ENCODE results near the gene TMEM182.

The TMEM182 gene

DNA sequence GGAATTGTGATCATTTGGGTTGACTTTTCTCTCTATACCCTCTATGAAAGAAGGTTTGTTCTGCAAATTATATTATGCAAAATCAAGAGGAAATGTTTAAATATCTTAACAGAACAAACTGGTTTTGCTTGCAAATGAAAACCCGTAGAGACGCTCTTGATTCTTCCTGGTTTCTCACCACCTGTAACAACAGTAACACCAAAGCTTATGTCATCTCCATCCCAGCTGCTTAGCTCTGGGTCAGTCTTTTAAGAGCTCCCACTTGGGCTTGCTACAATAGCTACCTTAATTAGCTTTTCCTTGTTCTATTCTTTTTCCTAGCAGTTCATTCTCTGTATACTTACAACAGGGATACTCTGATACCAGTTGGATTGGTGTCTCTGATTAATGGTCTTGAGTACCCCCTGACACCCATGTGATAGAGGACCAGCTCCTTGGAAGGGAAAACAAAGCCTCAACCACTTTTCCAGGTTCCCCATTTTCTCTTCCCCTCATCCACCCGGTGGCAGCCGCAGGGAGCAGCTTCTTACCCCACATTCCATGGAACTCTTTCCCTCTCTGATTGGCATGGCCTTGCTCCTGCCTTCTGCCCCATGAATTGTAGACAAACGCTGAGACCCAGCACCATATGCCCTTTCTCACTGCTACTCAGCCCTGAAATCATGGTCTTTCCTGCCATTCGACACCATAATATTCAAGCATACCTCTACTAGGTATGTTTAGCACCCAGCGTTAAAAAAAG, 27.7 kb downstream of the TMEM182 start:
- Histone ChIP-seq H3K4me3 (ENCODE audit: low read depth, low read length) (no peak overlapping the region), H3K27me3 (ENCODE audit: control insufficient read depth, insufficient read depth, low read length) (no peaks in the 10 kb centered on the region), H3K9me3 (ENCODE audit: control insufficient read depth, insufficient read depth, low read length) (no peaks in the 10 kb centered on the region), H3K36me3 (ENCODE audit: control insufficient read depth, insufficient read depth, low read length) (no peaks in the 10 kb centered on the region), H3K4me1 (ENCODE audit: control insufficient read depth, insufficient read depth, low read length) (peaks cover 2% of the 10 kb centered on the region), H3K9ac (ENCODE audit: low read depth, low read length) (no peak overlapping the region)

DNA sequence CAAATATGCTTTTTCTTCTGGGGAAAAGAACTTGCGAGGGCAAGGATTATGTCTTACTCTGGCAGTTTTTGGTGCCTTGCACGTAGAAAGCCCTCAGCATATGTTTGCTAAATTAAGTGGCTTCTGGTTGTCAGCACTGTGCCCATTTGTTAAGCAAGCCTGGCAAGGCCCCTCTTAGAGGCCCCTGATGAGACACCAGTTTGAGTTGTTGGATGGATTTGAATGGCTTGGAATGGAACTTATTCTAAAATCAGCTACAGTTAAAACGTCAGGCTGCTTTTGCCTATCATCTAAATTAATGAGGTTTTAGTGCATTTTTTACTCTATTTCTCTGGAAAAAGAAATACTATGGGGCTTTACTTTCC, 28.2 kb downstream of the TMEM182 start:
- H3K36me3 ChIP-seq (ENCODE audit: control insufficient read depth, insufficient read depth, low read length), result no peaks in the 10 kb centered on the region
- no peaks in the 10 kb centered on the region for H3K27me3 ChIP-seq (ENCODE audit: control insufficient read depth, insufficient read depth, low read length)
- no peak overlapping the region for H3K9ac ChIP-seq (ENCODE audit: low read depth, low read length)
- H3K4me3 ChIP-seq (ENCODE audit: low read depth, low read length), result no peak overlapping the region
- H3K4me1 ChIP-seq (ENCODE audit: control insufficient read depth, insufficient read depth, low read length), result no peaks in the 10 kb centered on the region
- H3K9me3 ChIP-seq (ENCODE audit: control insufficient read depth, insufficient read depth, low read length), result no peaks in the 10 kb centered on the region

DNA sequence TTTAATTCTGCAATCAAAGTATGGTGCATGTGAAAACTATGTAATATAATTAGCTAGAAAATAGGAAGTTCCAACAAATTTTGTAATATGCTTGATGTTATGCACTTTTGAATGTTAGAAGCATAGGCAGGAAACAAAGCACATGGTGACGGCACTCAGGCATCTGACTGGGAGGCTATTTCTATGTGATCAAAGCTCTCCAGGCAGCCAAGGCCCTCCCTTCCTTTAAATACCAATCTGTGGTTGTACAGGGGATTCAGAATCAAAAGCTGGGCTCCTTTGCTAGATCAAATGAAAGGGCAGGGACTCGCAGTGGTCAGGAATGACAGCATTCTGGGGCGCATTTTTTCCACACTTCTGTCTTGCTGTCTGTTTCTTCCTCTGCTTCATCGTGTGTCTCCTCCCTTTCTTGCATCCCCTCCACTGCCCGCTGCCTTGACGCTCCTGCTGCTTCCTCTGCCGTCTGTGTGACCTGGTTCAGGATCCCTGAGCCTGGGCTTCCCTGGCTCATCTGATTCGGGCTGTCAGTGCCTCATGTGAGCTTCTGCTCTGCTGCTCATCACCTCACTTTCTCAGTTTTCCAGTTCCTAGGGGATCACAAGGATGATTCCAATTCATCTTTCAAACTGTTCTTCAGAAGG, 30.9 kb downstream of the TMEM182 start:
- Histone ChIP-seq H3K9me3 (ENCODE audit: control insufficient read depth, insufficient read depth, low read length) (no peaks in the 10 kb centered on the region), H3K27me3 (ENCODE audit: control insufficient read depth, insufficient read depth, low read length) (no peaks in the 10 kb centered on the region), H3K4me1 (ENCODE audit: control insufficient read depth, insufficient read depth, low read length) (no peaks in the 10 kb centered on the region), H3K4me3 (ENCODE audit: low read depth, low read length) (no peak overlapping the region), H3K9ac (ENCODE audit: low read depth, low read length) (no peak overlapping the region), H3K36me3 (ENCODE audit: control insufficient read depth, insufficient read depth, low read length) (no peaks in the 10 kb centered on the region)

DNA sequence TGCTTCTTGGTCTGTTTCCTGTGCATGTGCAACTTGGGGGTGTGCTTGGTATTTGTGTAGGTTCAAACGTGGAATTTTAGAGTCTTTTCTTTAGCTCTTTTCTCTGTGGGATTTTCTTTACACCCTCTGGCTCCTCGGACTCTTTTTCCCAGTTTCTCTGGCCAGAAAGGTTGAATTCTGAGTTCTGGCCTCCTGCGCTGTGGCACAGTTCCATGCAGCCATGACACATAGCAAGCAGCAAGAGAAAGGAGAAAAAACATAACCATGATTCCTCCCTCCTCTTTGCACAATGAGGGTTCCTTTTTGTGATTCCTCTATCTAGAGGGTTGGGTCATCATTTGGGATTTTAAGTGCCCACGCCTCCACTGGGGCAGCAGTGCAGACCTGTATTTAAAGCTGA, 33.8 kb downstream of the TMEM182 start:
- Histone ChIP-seq H3K9ac (ENCODE audit: low read depth, low read length) (no peak overlapping the region), H3K4me1 (ENCODE audit: control insufficient read depth, insufficient read depth, low read length) (no peaks in the 10 kb centered on the region), H3K36me3 (ENCODE audit: control insufficient read depth, insufficient read depth, low read length) (no peaks in the 10 kb centered on the region), H3K4me3 (ENCODE audit: low read depth, low read length) (no peak overlapping the region), H3K27me3 (ENCODE audit: control insufficient read depth, insufficient read depth, low read length) (no peaks in the 10 kb centered on the region), H3K9me3 (ENCODE audit: control insufficient read depth, insufficient read depth, low read length) (no peaks in the 10 kb centered on the region)

DNA sequence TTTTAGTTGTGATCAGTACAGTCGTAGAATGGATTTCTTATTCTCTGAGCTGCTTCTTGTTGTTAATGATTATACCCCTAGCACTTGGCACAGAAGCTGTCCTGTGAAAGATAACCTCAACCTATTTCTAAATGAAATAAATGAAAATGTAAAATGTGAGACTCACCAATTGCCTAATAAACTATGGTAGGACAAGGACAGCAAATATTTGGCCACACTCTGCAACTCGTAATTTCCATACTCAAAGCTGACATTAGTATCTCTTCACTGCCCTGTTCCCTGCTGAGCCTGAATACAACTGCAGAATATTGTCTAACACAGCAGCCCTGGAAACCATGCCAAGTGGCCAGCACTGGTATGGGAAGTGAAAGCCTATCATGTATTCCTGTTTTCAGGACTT, 34.5 kb downstream of the TMEM182 start:
- H3K9ac ChIP-seq (ENCODE audit: low read depth, low read length), result no peak overlapping the region
- no peaks in the 10 kb centered on the region for H3K27me3 ChIP-seq (ENCODE audit: control insufficient read depth, insufficient read depth, low read length)
- no peaks in the 10 kb centered on the region for H3K4me1 ChIP-seq (ENCODE audit: control insufficient read depth, insufficient read depth, low read length)
- H3K9me3 ChIP-seq (ENCODE audit: control insufficient read depth, insufficient read depth, low read length), result peaks cover 2% of the 10 kb centered on the region
- peaks cover 2% of the 10 kb centered on the region for H3K36me3 ChIP-seq (ENCODE audit: control insufficient read depth, insufficient read depth, low read length)
- no peak overlapping the region for H3K4me3 ChIP-seq (ENCODE audit: low read depth, low read length)

DNA sequence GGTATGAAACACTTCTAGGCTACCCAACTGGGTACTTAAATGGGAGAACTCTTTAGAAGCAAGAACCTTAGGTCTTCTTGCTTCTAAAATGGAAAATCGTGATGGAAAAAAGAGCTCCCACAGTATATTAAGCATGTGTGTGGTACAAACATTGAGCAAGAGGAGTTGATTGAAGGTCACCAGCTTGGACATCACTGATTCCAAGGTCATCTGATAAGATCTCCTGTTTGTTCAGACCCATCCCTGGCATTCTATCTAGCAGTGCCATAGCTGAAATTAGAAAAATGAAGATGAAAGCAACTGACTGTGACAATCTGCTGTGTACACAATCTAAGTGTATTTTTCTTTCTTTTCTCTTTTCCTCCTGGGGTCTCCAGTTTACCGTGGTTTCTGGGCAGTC, 35.7 kb downstream of the TMEM182 start:
- Histone ChIP-seq H3K4me3 (ENCODE audit: low read depth, low read length) (no peak overlapping the region), H3K36me3 (ENCODE audit: control insufficient read depth, insufficient read depth, low read length) (peaks cover 2% of the 10 kb centered on the region), H3K27me3 (ENCODE audit: control insufficient read depth, insufficient read depth, low read length) (no peaks in the 10 kb centered on the region), H3K4me1 (ENCODE audit: control insufficient read depth, insufficient read depth, low read length) (no peaks in the 10 kb centered on the region), H3K9ac (ENCODE audit: low read depth, low read length) (no peak overlapping the region), H3K9me3 (ENCODE audit: control insufficient read depth, insufficient read depth, low read length) (peaks cover 4% of the 10 kb centered on the region)

DNA sequence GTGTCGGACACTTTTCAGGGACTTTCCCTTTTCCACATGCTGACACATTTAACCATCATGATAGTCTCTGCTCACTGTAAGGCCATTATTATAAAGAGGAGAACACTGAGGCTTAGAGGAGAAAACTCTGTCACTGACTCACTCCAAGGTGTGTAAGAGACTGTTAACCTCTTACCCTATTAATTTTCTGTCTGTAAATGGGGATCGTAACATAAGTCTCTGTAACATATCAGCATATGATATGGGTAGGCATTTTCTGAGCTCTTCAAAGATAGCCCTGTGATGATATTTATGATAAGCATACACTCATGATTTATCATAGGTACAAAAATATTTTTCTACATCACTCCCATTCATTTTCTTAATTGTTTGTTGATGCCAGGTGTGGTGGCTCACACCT, 36.4 kb downstream of the TMEM182 start:
- Histone ChIP-seq H3K9ac (ENCODE audit: low read depth, low read length) (no peak overlapping the region), H3K4me1 (ENCODE audit: control insufficient read depth, insufficient read depth, low read length) (no peaks in the 10 kb centered on the region), H3K27me3 (ENCODE audit: control insufficient read depth, insufficient read depth, low read length) (no peaks in the 10 kb centered on the region), H3K9me3 (ENCODE audit: control insufficient read depth, insufficient read depth, low read length) (peaks cover 4% of the 10 kb centered on the region), H3K36me3 (ENCODE audit: control insufficient read depth, insufficient read depth, low read length) (peaks cover 2% of the 10 kb centered on the region), H3K4me3 (ENCODE audit: low read depth, low read length) (no peak overlapping the region)

DNA sequence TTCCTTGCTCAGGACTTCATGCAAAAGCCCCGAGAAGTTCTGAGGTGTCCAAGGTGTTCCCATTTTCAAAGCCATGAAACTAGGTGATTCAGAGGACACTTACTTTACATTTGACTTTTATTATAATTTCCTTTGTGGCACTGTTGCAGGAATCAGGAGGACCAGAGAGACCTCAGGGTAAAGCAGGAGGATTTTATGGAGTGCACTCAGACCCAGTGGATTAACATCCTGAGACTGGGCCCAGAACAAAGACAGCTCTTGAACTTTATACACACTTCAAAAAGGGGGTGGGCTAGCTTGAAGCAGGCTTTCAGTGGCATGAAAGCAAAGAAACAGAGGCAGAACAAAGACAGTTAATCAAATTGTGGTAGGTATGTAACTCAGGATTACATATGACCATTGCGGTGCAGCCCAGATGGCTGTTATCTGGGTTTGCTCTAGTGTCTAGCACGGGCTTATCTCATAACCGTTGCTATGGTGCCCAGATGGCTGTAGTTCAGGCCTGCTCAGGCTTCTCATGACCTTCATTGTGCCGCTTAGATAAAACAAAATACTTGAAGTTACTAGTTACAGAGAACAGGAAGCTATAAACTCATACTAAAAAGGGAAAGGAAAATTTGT, 39.4 kb downstream of the TMEM182 start:
- no peaks in the 10 kb centered on the region for H3K27me3 ChIP-seq (ENCODE audit: control insufficient read depth, insufficient read depth, low read length)
- H3K4me1 ChIP-seq (ENCODE audit: control insufficient read depth, insufficient read depth, low read length), result no peaks in the 10 kb centered on the region
- H3K36me3 ChIP-seq (ENCODE audit: control insufficient read depth, insufficient read depth, low read length), result peaks cover 2% of the 10 kb centered on the region
- no peak overlapping the region for H3K4me3 ChIP-seq (ENCODE audit: low read depth, low read length)
- H3K9ac ChIP-seq (ENCODE audit: low read depth, low read length), result no peak overlapping the region
- peaks cover 4% of the 10 kb centered on the region for H3K9me3 ChIP-seq (ENCODE audit: control insufficient read depth, insufficient read depth, low read length)

DNA sequence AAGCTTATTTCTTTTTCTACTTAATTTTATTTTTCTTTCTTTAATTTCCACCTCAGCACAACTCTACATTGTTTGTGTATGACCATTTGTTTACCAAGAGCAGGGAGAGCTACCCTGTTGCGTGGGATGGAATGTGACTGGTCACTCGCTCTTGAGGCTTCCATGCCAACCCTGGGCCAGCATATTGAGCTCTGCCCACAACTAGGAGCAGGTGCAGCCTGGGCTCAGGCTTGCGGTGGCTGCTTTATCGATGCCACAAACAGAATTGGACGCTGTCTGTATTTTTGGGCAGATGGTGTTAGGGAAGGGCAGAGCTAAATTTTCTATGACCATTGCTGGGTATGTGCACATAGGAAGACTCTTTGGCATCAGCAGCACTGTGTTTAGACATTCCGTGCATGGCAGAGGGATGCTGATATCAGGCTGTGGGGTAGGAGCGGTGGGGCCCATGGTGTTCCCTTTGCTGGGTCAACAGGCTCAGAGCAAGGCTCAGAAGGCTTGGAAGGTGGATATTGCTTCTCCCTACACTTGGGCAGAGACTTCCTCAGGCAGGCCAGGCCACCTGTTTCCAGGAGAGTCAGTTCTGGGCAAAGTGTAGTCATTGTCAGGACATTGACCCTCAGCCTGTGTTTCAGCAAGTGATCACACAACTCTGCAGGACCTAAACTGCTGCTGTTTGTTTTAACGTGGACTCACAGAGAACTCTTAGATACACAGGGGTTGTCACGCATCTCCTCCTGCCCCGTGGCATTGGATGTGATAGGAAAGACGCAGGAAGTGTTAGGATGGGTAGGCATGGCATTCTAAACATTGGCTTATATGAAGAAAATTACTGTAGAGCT, 40.2 kb downstream of the TMEM182 start:
- Histone ChIP-seq H3K9ac (ENCODE audit: low read depth, low read length) (no peak overlapping the region), H3K9me3 (ENCODE audit: control insufficient read depth, insufficient read depth, low read length) (peaks cover 4% of the 10 kb centered on the region), H3K4me1 (ENCODE audit: control insufficient read depth, insufficient read depth, low read length) (no peaks in the 10 kb centered on the region), H3K36me3 (ENCODE audit: control insufficient read depth, insufficient read depth, low read length) (peaks cover 2% of the 10 kb centered on the region), H3K4me3 (ENCODE audit: low read depth, low read length) (no peak overlapping the region), H3K27me3 (ENCODE audit: control insufficient read depth, insufficient read depth, low read length) (no peaks in the 10 kb centered on the region)

DNA sequence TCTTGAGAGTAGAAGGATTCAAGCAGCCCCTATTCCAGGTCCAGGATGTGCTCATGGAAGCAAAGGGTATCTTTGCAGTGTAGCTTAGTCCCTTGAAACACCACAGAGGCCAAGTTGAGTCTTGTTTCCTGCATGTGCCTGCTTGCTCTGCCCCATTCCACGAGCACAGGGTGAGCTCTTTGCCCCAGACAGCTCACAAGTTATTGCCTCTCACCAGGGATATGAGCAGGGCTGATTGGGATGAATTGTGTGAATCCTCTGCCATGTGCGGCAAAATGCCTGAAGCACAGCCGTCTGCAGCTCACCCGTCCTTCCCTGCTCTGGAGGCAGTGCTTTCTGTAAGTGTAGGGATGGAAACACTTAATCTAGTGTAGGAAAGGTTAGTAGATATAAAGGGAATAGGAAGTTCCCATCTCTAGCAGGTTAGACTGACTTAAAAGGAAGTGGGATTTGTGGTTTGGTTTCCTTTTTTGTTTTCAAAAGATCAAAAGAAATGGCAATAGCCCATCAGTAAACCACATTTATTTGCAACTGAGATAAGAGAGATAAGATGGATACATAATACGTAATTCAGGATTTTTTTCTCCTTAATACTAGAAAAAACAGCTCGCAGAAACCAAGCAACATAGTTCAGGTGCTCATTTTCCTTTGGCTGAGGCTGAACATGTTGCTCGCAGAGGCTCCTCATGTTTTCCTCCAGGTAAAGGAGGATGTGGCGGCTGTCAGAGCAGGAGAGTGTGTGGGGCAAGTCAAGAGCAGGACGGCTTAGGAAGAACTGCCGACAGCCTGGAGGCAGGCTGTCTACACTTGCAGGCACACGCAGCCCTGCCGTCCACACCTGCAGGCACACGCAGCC, 41.4 kb downstream of the TMEM182 start:
- H3K9me3 ChIP-seq (ENCODE audit: control insufficient read depth, insufficient read depth, low read length), result peaks cover 4% of the 10 kb centered on the region
- H3K4me3 ChIP-seq (ENCODE audit: low read depth, low read length), result no peak overlapping the region
- H3K27me3 ChIP-seq (ENCODE audit: control insufficient read depth, insufficient read depth, low read length), result no peaks in the 10 kb centered on the region
- peaks cover 2% of the 10 kb centered on the region for H3K36me3 ChIP-seq (ENCODE audit: control insufficient read depth, insufficient read depth, low read length)
- H3K4me1 ChIP-seq (ENCODE audit: control insufficient read depth, insufficient read depth, low read length), result no peaks in the 10 kb centered on the region
- H3K9ac ChIP-seq (ENCODE audit: low read depth, low read length), result no peak overlapping the region

DNA sequence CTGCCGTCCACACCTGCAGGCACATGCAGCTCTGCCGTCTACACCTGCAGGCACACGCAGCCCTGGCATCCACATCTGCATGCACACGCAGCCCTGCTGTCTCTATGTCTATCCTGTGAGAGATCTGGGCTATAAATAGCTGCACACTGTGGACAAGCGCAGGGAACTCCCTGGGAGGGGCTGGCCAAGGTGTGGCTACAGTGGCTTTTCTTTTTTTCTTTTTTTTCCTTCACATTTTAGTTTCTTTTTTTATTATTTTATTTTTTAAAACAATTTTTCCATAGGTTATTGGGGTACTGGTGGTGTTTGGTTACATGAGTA, 42.0 kb downstream of the TMEM182 start:
- H3K36me3 ChIP-seq (ENCODE audit: control insufficient read depth, insufficient read depth, low read length), result peaks cover 2% of the 10 kb centered on the region
- no peaks in the 10 kb centered on the region for H3K27me3 ChIP-seq (ENCODE audit: control insufficient read depth, insufficient read depth, low read length)
- no peak overlapping the region for H3K4me3 ChIP-seq (ENCODE audit: low read depth, low read length)
- H3K9ac ChIP-seq (ENCODE audit: low read depth, low read length), result no peak overlapping the region
- H3K9me3 ChIP-seq (ENCODE audit: control insufficient read depth, insufficient read depth, low read length), result peaks cover 4% of the 10 kb centered on the region
- H3K4me1 ChIP-seq (ENCODE audit: control insufficient read depth, insufficient read depth, low read length), result no peaks in the 10 kb centered on the region
